ENCODE data around the gene FAM83E.
"Not testable (repeated sequence)": the region's sequence is repeated elsewhere in the genome, so short reads cannot be mapped to it uniquely, and the experiment has no call there.

The FAM83E gene

DNA sequence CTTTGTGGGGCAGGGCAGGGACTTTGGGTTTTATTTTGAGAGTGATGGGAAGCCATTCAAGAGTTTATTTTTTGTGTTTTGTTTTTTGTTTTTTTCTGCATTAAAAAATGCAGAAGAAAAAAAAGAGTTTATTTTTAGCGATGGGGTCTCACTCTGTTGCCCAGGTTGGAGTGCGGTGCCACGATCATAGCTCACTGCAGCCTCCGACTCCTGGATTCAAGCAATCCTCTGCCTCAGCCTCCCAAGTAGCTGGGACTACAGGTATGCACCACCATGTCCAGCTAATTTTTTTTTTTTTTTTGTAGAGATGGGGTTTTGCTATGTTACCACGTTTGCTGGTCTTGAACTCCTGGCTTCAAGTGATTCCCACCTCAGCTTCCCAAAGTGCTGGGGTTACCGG lies 43.6 kb upstream of the FAM83E start:
- DNase-seq (ENCODE audit: low read depth), result no peak
- TF ChIP-seq, protein P1, sequence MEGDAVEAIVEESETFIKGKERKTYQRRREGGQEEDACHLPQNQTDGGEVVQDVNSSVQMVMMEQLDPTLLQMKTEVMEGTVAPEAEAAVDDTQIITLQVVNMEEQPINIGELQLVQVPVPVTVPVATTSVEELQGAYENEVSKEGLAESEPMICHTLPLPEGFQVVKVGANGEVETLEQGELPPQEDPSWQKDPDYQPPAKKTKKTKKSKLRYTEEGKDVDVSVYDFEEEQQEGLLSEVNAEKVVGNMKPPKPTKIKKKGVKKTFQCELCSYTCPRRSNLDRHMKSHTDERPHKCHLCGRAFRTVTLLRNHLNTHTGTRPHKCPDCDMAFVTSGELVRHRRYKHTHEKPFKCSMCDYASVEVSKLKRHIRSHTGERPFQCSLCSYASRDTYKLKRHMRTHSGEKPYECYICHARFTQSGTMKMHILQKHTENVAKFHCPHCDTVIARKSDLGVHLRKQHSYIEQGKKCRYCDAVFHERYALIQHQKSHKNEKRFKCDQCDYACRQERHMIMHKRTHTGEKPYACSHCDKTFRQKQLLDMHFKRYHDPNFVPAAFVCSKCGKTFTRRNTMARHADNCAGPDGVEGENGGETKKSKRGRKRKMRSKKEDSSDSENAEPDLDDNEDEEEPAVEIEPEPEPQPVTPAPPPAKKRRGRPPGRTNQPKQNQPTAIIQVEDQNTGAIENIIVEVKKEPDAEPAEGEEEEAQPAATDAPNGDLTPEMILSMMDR (IDR thresholded peaks at IDR 0.05; ENCODE audit: insufficient read depth, low read depth, low read length, missing control alignments), result no peak
- no peak overlapping the region for H3K4me3 ChIP-seq (ENCODE audit: low read length)

DNA sequence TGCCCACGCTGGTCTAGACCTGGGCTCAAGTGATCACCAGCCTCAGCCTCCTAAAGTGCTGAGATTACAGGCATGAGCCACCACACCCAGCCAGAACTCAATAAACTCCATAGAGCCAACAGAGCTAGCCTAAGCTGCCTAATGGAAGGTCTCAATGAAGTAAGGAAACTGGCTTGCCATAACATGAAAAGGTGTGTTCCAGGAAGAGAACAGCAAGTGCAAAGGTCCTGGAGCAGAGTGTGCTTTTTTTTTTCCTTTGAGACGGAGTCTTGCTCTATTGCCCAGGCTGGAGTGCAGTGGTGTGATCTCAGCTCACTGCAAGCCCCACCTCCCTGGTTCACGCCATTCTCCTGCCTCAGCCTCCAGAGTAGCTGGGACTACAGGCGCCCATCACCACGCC lies 43.0 kb upstream of the FAM83E start:
- not testable (repeated sequence) for H3K4me3 ChIP-seq (ENCODE audit: low read length); DNase-seq (ENCODE audit: low read depth)

DNA sequence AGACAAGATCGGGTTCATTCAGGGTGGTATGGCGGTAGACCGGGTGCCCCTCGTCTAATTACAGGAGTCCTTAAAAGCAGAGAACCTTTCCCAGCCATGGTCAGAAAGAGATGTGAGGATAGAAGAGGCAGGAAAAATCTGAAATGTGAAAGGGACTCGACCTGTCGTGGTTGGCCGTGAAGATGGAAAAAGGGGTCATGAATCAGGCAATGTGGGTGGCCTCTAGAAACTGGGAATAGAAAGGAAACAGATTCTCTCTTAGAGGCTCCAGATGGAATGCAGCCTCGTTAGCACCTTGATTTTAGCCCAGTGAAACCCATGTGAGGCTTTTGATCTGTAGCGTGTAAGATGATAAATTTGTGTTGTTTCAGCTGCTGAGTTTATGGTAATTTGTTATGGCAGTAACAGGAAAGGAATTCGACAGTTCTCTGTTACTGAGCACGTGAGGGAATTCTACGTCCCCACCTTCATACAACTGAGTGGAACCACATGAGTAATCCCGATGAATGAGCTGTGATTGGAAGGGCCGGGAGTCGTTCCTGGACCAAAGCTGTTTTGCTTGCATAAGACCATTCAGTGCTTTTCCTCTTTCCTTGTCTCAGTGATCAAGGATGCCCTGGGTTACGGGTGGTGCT lies 42.1 kb upstream of the FAM83E start:
- peak; percentile 95 for DNase-seq (ENCODE audit: low read depth)
- TF ChIP-seq, protein P1 (IDR thresholded peaks at IDR 0.05; ENCODE audit: insufficient read depth, low read depth, low read length, missing control alignments), result no peak

DNA sequence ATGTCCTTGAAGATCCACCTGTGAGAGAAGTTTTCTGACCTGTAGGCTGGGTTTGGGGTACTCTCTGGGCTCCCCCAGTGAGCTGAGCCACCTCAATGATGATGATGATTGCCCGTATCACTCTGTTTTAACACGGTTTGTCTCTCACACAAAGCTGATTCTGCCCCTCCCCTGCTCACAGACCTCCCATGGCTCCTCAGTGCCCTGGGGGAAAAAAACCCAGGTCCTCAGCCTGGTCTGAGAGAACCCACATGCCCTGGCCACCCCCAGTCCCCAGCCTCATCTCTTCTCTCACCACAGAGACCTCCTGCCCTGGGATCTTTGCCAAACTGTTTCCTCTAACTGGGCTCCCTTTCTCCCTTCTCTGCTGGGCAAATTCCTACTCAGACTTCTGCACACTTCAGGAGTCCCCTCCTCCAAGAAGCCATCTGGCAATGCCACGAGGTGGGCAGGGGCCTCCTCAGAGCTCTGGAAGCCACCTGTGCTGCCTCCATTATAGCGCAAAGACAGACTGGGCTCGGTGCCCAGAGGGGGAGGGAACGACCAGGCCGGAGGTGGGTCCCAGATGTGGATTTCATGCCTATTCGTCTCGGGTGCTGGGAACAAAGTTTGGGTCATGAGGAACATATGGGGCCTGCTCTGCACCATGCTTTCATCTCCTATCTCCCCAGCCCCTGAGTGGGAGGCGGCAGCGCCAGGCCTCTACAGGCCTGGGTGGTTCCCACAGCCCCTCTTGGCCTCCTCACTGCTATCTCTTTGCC lies 39.6 kb upstream of the FAM83E start:
- DNase-seq (ENCODE audit: low read depth), result no peak
- TF ChIP-seq, protein P1 (IDR thresholded peaks at IDR 0.05; ENCODE audit: insufficient read depth, low read depth, low read length, missing control alignments), result no peak

More for the DNA sequence above, 42.1 kb upstream of the FAM83E start:
- H3K4me3 ChIP-seq (ENCODE audit: low read length), result no peak overlapping the region

DNA sequence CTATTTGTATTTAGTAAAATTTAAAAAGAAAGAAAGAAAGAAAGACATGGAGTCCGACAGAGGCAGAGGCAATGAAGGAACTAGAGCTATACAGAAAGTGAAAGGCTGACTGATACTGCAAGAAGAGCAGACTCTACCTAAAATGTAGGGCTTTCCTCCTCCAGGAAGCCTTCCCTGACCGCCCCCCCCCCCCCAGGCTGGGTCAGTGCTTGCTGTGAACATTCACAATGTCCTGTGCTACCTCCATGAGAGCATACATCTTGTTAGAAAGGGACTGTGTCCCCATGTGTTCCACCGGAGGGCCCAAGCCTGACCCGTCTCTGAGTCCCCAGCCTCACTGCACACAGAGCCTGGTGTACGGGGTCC lies 36.8 kb upstream of the FAM83E start:
- TF ChIP-seq, protein P1 (IDR thresholded peaks at IDR 0.05; ENCODE audit: insufficient read depth, low read depth, low read length, missing control alignments), result no peak
- no peak for DNase-seq (ENCODE audit: low read depth)
- no peak overlapping the region for H3K4me3 ChIP-seq (ENCODE audit: low read length)

More for the DNA sequence above, 39.6 kb upstream of the FAM83E start:
- H3K4me3 ChIP-seq (ENCODE audit: low read length), result no peak overlapping the region

DNA sequence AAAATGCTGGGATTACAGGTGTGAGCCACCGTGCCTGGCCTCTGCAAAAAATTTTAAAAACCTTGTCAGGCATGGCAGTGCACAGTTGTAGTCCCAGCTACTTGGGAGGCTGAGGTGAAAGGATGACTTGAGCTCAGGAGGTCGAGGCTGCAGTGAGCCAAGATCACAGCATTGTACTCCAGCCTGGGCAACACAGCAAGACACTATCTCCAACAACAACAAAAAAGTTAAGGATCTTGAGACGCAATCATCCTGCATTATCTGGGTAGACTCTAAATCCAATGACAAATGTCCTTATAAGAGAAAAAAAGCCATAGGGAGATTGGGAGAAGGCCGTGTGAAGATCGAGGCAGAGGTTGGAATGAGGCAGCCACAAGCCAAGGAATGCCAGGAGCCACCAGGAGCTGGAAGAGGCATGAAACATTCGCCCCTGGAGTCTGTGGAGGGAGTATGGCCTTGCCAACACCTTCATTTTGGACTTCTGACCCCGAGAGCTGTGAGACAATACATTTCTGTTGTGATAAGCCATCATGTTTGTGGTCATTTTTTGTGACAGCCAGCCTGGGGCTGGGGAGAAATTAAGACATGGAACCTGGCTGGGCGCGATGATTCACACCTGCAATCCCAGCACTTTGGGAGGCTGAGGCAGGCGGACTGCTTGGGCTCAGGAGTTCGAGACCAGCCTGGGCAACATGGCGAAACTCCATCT lies 36.3 kb upstream of the FAM83E start:
- no peak for DNase-seq (ENCODE audit: low read depth)
- TF ChIP-seq, protein P1 (IDR thresholded peaks at IDR 0.05; ENCODE audit: insufficient read depth, low read depth, low read length, missing control alignments), result no peak
- H3K4me3 ChIP-seq (ENCODE audit: low read length), result no peak overlapping the region

DNA sequence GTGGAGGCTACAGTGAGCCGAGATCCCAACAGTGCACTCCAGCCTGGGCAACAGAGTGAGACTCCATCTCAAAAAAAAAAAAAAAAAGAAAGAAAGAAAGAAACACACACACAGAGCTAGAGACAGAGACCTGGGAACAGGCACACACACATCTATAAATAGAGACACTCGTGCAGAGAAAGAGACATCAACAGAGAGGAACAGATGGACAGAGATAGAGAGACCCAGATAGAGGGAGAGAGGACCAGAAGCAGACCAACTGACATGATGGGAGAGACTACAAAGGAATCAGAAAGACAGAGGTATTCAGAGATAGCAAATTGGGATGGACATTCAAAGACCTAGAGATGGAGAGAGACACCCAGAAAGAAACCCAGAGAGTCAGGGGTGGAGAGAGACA lies 33.3 kb upstream of the FAM83E start:
- no peak for DNase-seq (ENCODE audit: low read depth)
- TF ChIP-seq, protein P1 (IDR thresholded peaks at IDR 0.05; ENCODE audit: insufficient read depth, low read depth, low read length, missing control alignments), result no peak
- no peak overlapping the region for H3K4me3 ChIP-seq (ENCODE audit: low read length)
